Measurements from ENCODE around the gene UST.

DNA sequence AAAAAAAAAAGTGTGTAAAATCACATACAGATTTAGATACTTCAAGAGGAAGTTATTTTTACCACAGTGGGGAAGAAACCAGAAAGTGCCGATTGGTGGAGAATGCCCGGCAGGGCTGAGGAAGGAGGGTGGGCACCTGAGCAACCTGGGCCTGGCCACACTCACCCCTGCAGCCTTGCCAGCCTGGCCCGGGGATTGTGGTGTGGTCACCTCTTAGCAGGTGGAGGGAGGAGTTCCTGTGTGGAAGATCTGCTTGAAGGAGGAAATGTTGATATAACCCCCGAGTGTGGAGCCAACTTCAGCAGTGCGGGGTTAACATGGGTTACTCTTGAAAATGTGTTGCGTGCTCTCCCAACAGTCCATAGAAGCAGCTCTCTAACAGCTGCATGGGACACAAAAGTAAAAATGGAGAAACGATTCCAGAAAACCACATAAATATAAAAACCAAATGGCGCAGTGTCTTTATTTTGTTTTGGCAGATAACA lies 14.7 kb downstream of the UST start:
- TF ChIP-seq EZH2phosphoT487 (IDR thresholded peaks at IDR 0.05) (no peak), CTCF (IDR thresholded peaks at IDR 0.05) (no peak)
